GM04504 (cell line): ENCODE results near the gene NAT10.

ENCODE experiments used
- DNase-seq: peaks from one replicate; pipeline ENCODE4 v3.0.0-alpha.2; 2012; ENCODE audit warnings: low read depth

NAT10 gene

GRCh38 chr11:34105957-34106504 lies 602 bp downstream of the NAT10 start:
- no peak for DNase-seq

DNA sequence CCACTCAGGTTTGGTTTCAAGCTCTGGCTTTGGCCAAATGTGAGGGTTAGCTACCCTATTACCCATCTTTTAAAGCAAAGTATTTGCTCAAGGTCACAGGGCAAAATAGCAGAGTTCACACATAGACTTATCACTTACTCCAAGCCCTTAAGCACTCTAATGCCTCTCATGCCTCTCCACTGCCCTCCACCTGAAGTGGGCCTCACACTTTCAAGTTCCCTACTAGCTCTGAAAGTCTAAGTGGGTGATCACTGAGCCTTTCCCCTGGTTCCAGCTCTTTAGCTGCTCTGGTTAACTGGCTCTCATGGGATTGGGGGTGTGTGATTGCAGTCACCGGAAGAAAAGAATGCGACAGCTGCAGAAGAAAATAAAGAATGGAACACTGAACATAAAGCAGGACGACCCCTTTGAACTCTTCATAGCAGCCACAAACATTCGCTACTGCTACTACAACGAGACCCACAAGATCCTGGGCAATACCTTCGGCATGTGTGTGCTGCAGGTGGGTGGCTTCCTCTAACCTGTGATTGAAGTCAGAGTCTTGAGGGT lies 6.4 kb downstream of the NAT10 start:
- DNase-seq = no peak

- no peak for DNase-seq
Measured at GRCh38 chr11:34114014-34114413, 8.6 kb downstream of the NAT10 start.

DNA sequence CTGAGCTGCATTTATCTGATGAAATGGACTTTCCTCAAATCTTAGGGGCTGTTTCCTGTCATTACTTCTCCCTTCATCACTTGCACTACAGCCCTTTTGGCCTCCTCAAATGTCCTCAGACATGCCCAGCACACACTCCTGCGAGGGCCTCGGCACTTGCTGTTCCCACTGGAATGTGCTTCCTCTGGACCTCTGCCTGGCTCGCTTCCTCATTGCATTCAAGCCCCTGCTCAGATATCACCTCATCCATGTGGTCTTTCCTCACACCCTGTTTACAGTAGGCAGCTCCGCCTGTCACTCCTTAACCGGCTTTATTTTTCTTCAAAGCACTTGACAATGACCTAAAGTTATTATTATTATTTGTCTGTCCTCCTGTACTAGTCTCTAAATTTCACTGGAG lies 9.0 kb downstream of the NAT10 start:
- no peak for DNase-seq

DNA sequence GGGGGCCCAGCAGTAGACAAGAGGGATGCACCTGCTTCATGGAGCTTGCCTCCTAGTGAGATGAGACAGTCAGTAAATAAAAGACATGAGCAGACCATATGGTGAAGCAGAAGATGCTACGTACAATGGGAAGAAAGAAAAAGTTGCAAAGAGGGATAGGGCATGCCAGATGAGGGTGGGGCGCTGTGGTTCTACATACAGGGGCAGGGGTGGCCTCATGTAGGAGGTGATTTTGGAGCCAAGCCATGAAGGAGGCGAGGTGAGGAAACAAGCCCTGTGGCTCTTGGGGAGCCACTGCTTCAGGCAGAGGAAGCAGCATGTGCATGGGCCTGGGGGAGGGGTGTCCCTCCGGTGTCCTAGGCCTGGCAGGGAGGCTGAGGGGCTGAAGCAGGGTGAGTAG lies 15.2 kb downstream of the NAT10 start:
- no peak for DNase-seq

DNA sequence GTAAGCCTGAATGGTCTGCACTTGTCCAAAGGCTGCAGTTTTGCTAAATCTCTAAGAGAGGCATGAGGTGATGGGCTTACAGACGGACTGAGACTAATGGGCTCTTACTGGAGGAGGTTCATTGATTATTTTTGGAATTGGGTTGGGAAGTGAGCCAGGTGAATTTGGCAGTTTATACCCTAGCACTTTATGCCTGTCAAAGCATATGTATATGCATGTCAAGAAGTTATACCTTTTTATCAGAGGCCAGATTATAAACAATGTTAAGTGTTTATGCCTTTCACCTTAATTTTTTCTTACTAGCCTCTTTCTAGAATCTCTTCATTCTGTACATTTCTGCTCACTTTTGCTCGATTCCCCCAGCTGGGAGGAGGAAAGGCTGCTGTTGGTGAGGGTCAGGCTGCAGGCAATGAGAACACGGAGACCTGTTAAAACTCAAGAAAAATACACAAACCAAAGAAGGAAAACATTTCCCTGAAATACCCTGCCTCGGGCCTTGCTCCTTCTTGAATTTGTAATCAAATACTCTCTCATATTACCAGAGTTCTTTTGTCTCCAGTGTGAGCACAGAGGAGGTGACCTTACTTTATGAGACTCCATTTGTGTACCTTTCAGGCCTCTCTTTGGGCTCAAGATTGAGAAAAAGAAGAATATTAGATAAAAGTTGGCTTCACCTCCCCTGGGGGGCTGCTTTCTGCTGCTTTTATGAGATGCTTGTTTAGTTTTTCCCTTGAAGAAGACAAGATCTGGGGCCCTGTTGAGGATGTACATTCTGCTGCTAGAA lies 19.6 kb downstream of the NAT10 start:
- no peak for DNase-seq

- no peak for DNase-seq
Measured at GRCh38 chr11:34126959-34127848, 21.8 kb downstream of the NAT10 start.

- DNase-seq = no peak
Measured at GRCh38 chr11:34128824-34129223, 23.4 kb downstream of the NAT10 start.

- DNase-seq = no peak
Measured at GRCh38 chr11:34132261-34132965, 27.0 kb downstream of the NAT10 start.

DNA sequence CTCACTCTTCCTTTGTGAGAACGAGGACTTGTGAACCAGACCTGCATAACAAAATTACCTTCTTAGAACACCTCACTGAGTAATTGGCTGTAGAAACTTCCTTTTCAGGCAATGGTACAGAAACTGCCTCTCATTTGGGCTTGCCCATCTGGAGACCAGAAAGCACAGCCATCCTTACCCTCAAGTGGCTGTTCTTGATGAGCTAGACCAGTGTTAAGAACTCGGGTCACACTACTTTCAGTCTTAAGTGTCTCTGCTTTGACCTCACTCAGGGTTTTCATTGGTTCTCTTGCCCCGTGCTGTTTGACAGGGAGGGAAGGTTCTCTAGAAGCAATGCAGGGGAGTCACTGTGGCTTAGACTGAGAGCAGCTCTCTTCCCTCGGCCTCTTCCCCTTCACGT lies 29.3 kb downstream of the NAT10 start:
- no peak for DNase-seq

DNA sequence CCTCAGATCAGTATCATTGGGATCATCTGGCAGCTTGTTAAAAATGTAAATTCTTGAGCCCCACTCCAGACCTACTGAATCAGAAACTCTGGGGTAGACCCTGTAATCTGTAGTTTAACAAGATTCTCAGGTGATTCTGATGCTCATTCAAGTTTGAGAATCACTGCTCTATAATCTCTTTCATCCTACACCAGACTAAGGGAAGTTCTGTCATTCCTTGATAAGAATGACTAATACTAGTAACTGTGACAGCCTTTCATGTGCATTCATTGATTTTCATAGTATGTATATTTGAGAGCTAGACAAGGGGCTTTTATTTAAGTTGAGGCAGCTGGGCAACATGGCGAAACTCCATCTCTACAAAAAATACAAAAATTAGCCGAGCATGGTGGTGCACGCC lies 30.0 kb downstream of the NAT10 start:
- no peak for DNase-seq

- DNase-seq = no peak
Measured at GRCh38 chr11:34136420-34136819, 31.0 kb downstream of the NAT10 start.

GRCh38 chr11:34139346-34139745 lies 33.9 kb downstream of the NAT10 start:
- DNase-seq = no peak

- no peak for DNase-seq
Measured at GRCh38 chr11:34140149-34140548, 34.7 kb downstream of the NAT10 start.

DNA sequence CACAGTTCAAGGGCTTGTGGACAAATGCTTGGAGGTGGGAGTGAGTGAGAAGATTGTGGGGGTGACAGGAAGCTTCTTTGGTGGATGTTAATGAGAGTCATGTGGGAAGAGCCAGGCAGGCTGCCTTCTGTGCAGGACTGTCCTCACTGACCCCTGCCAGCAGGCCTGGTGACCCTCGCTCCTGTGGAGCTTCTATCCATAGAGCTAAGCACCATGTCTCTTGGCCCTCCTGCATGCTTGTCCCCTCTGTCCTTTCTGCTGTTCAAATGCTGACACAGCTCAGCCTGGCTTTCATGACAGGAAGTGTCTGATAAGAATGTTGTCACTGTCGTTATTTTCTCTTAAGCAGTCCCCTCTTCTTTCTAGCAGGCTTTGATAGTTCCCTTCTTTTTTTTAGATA lies 37.6 kb downstream of the NAT10 start:
- DNase-seq = no peak

GRCh38 chr11:34145073-34145472 lies 39.6 kb downstream of the NAT10 start:
- no peak for DNase-seq

DNA sequence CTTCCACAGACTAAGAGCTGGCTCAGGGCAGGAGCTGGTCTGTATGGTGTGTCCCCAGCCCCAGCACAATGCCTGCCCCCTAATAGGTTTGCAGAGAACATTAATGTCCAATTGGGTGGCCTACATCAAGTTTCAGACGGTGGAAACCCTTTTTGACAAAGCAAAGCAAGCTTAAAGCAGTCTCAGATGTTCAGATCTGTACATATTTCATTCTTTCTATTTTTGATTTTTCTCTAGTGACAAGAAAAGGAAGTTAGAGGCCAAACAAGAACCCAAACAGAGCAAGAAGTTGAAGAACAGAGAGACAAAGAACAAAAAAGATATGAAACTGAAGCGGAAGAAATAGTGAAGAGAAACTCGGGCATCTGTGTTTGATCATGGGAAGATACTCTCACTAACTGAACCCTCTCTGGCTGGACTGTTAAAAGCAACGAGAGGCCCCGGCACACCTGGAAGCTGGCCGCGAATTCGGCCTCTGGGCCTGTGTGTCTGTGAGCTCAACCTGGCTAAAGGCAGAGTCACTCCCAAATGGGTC lies 40.5 kb downstream of the NAT10 start:
- DNase-seq = no peak

GRCh38 chr11:34146411-34146810 lies 41.0 kb downstream of the NAT10 start:
- DNase-seq = no peak

- DNase-seq = no peak
Measured at GRCh38 chr11:34146866-34147265, 41.4 kb downstream of the NAT10 start.

GRCh38 chr11:34147581-34147980 lies 42.2 kb downstream of the NAT10 start:
- no peak for DNase-seq

DNA sequence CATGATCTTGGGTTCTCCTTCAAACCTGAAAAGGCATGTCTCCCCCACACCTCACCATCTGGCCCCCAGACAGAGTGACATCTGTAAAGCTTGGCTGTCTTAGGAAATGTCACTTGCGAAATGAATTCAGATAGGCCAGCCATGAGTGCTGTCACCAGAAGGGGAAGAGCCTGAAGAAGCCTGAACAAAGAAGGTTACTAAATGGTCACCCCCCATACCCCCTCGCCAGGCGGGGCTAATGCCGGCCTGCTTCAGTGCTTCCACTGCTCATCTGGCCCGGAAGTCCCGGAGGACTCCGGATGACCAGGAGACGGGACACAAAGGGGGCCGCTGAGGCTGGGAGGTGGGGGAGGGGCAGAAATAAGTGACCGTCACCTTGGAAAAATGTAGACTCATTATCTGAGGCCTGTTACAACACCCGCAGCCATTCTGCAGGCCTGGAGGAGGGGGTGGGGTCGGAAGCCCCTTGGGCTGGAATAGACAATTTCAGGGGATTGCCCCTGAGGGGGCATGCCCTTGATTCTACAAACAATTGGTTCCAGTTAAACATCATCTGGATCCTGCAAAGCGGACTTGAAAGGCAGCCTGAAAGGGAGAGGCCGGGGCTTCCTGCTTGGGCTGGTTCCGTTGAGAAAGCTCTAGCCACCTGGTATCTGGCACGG lies 43.2 kb downstream of the NAT10 start:
- DNase-seq = no peak
